Stimulated activated CD4-positive, alpha-beta T cell treated with anti-CD3 and anti-CD28 coated beads, TNF-alpha, amount 100 ng/mL, for 4 hours (primary cell): ENCODE measurements around the gene CFD.
"Not testable (repeated sequence)": the region's sequence is repeated elsewhere in the genome, so short reads cannot be mapped to it uniquely, and the experiment has no call there.

Source experiments
- DNase-seq, 3 experiments: peaks; one replicate each; pipeline ENCODE4 v3.0.0-alpha.2; 2020; ENCODE audit warnings: low read depth in 3 of 3

Gene CFD

GRCh38 chr19:825897-826644, 33.4 kb upstream of the CFD start:
- DNase-seq, result no peak

- DNase-seq, result no peak
These were observed 32.2 kb upstream of the CFD start for GRCh38 chr19:827314-827709.

- DNase-seq, result no peak
These were observed 31.6 kb upstream of the CFD start, which contains the start of gene AZU1 for GRCh38 chr19:827710-828321. Gene AZU1 (plus strand): TSS chr19:827837. CDS start chr19:827847, 10 bp downstream.

- no peak for DNase-seq
These were observed 30.2 kb upstream of the CFD start for GRCh38 chr19:829129-829758.

- DNase-seq, result no peak
These were observed 27.8 kb upstream of the CFD start for GRCh38 chr19:831407-832369.

DNA sequence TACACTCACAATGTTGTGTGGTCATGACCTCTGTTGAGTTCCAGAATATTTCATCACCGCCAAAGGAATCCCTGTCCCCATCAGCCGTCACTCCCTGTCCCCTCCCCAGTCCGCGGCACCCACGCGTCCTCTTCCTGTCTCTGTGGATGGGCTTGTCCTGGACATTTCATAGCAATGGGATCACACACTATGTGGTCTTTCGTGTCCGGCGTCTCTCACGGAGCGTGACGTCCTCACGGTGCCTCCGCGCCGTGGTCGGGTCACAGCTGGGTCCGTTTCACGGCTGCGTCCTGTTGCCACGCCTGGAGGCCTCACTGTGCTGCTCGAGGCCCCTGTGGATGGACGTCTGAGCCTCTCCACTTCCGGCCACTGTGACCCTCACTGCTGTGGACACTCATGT, 25.2 kb upstream of the CFD start:
- no peak for DNase-seq

- no peak for DNase-seq
These were observed 24.2 kb upstream of the CFD start for GRCh38 chr19:835210-835810.

- no peak for DNase-seq
These were observed 18.8 kb upstream of the CFD start, which contains the start of gene PRTN3 for GRCh38 chr19:840519-841206. Gene PRTN3 (plus strand): TSS chr19:840999. CDS start chr19:841009, 10 bp downstream.

GRCh38 chr19:842802-843179, 16.7 kb upstream of the CFD start:
- not testable (repeated sequence) for DNase-seq

DNA sequence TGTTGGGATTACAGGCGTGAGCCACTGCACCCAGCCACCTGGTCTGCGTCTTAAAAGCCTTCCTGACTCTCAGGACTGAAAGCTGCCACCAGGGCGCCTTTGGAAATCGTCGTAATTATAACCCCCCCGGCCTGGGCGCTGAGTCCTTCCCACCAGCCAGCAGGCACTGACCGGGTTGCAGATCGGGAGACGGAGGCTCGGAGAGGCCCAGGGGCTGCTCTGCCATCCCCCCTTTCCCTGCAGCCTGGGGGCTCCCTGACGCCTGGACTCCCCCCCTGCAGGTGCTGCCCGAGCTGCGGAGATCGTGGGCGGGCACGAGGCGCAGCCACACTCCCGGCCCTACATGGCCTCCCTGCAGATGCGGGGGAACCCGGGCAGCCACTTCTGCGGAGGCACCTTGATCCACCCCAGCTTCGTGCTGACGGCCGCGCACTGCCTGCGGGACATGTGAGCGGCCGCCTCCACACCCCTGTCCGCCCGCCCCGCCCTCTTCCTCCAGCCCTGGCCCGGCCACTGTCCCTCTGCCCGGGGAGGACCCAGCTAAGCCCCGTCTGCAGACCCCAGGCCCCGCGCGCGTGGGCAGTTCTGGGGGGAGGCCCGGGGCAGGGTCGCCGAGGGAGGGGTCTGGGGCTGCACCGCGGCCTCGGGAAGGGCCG, 16.2 kb upstream of the CFD start:
- no peak for DNase-seq

- no peak for DNase-seq
These were observed 15.5 kb upstream of the CFD start for GRCh38 chr19:843836-844545.

DNA sequence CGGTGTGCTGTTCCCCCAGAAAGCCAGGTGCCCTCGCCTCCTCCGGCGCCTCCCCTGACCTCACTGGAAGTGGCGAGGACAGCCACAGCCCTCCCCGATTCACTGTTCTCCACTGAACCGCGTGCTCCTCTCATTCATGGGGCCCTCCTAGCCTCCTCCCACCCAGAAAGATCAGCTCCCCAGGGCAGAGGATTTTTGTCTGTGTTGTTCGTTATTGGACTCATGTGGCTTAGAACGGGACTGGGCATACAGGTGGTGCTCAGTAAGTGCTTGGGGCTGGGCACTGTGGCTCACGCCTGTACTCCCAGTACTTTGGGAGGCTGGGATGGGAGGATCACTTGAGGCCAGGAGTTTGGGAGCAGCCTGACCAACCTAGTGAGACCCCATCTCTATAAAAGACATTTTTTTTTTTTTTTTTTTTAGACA, 14.9 kb upstream of the CFD start:
- no peak for DNase-seq

GRCh38 chr19:845707-846521, 13.6 kb upstream of the CFD start:
- no peak for DNase-seq

- DNase-seq, result no peak
These were observed 11.0 kb upstream of the CFD start for GRCh38 chr19:848386-848921.

DNA sequence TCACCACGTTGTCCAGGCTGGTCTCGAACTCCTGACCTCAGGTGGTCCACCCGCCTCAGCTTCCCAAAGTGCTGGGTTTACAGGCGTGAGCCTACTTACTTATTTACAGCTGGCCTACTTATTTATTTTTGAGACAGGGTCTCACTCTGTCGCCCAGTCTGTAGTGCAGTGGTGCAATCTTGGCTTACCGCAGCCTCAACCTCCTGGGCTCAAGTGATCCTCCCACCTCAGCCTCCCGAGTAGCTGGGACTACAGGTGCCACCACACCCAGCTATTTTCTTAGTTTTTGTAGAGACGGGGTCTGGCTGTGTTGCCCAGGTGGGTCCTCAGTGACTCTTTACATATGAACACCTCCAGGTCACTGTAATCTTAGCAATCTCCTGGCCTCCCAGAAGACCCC, 10.3 kb upstream of the CFD start:
- DNase-seq, result not testable (repeated sequence)

- DNase-seq, result no peak
These were observed 9.1 kb upstream of the CFD start for GRCh38 chr19:850221-850978.

- no peak for DNase-seq
These were observed 8.5 kb upstream of the CFD start for GRCh38 chr19:850979-851335.
